TTC549 (cell line): ENCODE measurements around the gene WDR31.

Experiments
- FAIRE-seq: peaks from 2 replicates; lab custom pipeline; 2012; peaks lifted over from hg19 to GRCh38; lab: Jason Lieb, UNC

Gene WDR31

GRCh38 chr9:113331780-113332179 is 8.3 kb downstream of the WDR31 start:
- FAIRE-seq = no peak

GRCh38 chr9:113328045-113328782 is 11.9 kb downstream of the WDR31 start:
- FAIRE-seq = no peak

- FAIRE-seq = no peak
Observed at GRCh38 chr9:113326230-113326629, 13.8 kb downstream of the WDR31 start.

GRCh38 chr9:113322671-113323070 is 17.4 kb downstream of the WDR31 start:
- no peak for FAIRE-seq

GRCh38 chr9:113320051-113320450 is 20.0 kb downstream of the WDR31 start:
- no peak for FAIRE-seq

GRCh38 chr9:113319054-113319453 is 21.0 kb downstream of the WDR31 start:
- FAIRE-seq = no peak

GRCh38 chr9:113317777-113318176 is 22.3 kb downstream of the WDR31 start:
- no peak for FAIRE-seq

- no peak for FAIRE-seq
Observed at GRCh38 chr9:113316030-113316429, 24.0 kb downstream of the WDR31 start.

GRCh38 chr9:113315231-113315630 is 24.8 kb downstream of the WDR31 start:
- FAIRE-seq = no peak

- no peak for FAIRE-seq
Observed at GRCh38 chr9:113313261-113313660, 26.8 kb downstream of the WDR31 start.

GRCh38 chr9:113311961-113312360 is 28.1 kb downstream of the WDR31 start:
- FAIRE-seq = no peak

GRCh38 chr9:113310538-113310937 is 29.5 kb downstream of the WDR31 start:
- FAIRE-seq = no peak

- FAIRE-seq = peak; percentile 81
Observed at GRCh38 chr9:113309204-113309813, 30.8 kb downstream of the WDR31 start.

- FAIRE-seq = no peak
Observed at GRCh38 chr9:113307396-113307975, 32.6 kb downstream of the WDR31 start.

GRCh38 chr9:113306566-113306965 is 33.5 kb downstream of the WDR31 start:
- FAIRE-seq = no peak

GRCh38 chr9:113302792-113303418 is 37.2 kb downstream of the WDR31 start, which contains the start of gene RNF183:
RNF183 (minus strand) TSS chr9:113303376; CDS start chr9:113298184, 5,192 bp downstream.
- FAIRE-seq = no peak

- no peak for FAIRE-seq
Observed at GRCh38 chr9:113301548-113301947, 38.5 kb downstream of the WDR31 start.

GRCh38 chr9:113299800-113300292 is 40.2 kb downstream of the WDR31 start:
- no peak for FAIRE-seq

GRCh38 chr9:113298924-113299770 is 40.9 kb downstream of the WDR31 start:
- no peak for FAIRE-seq

GRCh38 chr9:113298311-113298710 is 41.8 kb downstream of the WDR31 start:
- no peak for FAIRE-seq

GRCh38 chr9:113296796-113297558 is 43.1 kb downstream of the WDR31 start:
- no peak for FAIRE-seq
